Left hindlimb (tissue), 1 donor: ENCODE results near the gene ZBTB3.
"Not testable (repeated sequence)": the region's sequence is repeated elsewhere in the genome, so short reads cannot be mapped to it uniquely, and the experiment has no call there.

Source experiments
- DNase-seq: peaks from one replicate; pipeline ENCODE4 v3.0.0-alpha.2; 2018

ZBTB3 gene

GRCh38 chr11:62755086-62755615, 1.2 kb upstream of the ZBTB3 start:
- DNase-seq, result no peak

DNA sequence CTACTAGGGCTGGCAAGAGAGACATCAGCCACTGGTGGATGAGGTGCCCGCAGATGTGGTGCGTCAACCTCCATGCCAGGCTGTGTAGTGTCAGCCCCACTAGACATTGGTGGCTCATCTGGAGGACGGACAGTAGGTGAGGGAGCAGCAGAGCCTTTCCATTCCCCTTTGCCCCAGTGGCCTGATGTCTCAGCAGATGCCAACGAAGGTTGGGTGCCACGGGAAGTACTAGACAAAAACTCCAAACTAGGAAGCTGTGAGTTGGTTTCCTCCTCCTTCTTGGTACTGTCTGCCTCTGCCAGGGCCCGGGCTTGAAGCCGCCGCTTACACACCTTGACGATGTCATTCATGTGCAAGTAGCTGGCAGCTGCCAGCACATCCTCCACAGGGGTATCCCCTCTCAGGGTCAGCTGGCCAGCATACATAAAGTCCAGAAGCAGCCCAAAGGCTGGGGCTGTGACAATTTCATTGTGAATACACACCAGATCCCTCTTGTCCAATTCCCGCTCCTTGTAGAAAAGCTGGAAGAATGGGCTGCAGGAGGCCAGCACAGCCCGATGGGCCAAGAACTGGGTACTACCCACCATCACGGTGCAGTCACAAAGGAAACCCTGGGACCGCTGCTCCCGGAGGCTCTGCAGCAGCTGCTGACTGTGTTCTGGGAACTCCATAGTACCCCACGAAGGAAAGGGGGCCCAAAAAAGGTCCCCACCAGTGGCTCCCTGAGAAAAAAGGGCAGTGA, 795 bp downstream of the ZBTB3 start:
- DNase-seq, result no peak

GRCh38 chr11:62752177-62752785, 1.7 kb downstream of the ZBTB3 start:
- DNase-seq, result no peak

DNA sequence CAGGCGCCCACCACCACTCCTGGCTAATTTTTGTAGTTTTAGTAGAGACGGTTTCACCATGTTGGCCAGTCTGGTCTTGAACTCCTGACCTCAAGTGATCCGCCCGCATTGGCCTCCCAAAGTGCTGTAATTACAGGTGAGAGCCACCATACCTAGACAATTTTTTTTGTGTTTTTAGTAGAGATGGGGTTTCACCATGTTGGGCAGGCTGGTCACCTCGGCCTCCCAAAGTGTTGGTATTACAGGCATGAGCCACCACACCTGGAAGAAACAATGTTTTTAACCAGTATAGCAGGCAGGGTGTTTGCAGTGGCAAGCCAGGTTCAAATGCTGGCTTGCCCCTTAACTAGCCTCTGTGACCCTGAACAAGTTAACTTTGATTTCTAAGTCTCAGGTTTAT, 4.0 kb downstream of the ZBTB3 start:
- DNase-seq, result not testable (repeated sequence)

- no peak for DNase-seq
These were observed 6.3 kb downstream of the ZBTB3 start for GRCh38 chr11:62747475-62748160.

DNA sequence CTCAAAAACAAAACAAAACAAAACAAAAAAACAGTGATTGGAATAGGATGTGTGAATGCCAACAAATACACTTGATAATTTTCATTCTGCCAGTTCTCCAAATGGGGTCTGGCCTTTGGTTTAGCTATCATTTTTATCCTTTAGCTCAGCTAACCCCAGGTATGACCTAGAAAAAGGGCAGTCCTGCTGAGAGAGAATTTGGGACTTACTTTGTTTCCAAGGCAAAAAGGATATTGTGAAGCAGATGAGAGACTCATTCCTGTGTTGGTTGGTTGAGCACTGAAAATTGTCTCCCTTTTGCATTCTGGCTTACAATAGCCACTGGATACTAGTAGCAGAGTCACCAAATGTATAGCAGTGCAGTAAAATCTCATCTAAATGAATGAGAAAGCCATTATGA, 16.8 kb downstream of the ZBTB3 start:
- no peak for DNase-seq

DNA sequence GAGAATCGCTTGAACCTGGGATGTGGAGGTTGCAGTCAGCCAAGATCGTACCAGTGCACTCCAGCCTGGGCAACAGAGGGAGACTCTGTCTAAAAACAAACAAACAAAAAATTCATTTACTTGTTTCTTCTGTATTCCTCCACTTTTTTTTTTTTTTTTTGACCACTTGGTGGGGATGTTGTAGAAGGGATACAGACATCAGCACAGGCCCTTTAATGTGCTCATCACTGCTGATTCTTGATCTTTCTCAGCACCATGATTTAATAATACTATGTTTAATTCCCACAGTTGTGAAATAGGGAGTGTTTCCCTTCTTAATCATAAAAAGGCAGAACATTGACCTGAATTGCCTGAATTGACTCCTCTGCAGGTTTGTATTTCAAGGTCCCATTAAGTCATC, 21.1 kb downstream of the ZBTB3 start:
- DNase-seq, result no peak

- DNase-seq, result not testable (repeated sequence)
These were observed 23.9 kb downstream of the ZBTB3 start for GRCh38 chr11:62730076-62730475.

GRCh38 chr11:62728171-62728988, 25.6 kb downstream of the ZBTB3 start, which contains the start of gene TTC9C:
TSS of gene TTC9C (plus strand) at chr11:62728486. CDS start at chr11:62728849, 363 bp downstream.
- peak; percentile 91 for DNase-seq

DNA sequence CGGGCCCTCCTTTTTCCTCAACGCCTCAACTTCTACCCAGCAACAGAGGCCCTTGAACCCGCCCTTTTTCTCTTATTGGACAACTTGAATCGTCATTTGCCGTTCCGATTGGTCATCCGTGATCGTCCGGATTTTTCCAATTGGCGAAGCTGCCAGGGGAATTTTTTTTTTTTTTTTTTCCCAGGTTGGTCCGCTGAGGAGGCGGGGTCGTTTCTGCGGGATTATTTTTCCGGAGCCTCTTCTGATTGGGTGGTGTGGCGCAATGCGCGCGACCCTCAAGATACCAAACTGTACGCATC, 26.1 kb downstream of the ZBTB3 start:
- peak; percentile 93 for DNase-seq

DNA sequence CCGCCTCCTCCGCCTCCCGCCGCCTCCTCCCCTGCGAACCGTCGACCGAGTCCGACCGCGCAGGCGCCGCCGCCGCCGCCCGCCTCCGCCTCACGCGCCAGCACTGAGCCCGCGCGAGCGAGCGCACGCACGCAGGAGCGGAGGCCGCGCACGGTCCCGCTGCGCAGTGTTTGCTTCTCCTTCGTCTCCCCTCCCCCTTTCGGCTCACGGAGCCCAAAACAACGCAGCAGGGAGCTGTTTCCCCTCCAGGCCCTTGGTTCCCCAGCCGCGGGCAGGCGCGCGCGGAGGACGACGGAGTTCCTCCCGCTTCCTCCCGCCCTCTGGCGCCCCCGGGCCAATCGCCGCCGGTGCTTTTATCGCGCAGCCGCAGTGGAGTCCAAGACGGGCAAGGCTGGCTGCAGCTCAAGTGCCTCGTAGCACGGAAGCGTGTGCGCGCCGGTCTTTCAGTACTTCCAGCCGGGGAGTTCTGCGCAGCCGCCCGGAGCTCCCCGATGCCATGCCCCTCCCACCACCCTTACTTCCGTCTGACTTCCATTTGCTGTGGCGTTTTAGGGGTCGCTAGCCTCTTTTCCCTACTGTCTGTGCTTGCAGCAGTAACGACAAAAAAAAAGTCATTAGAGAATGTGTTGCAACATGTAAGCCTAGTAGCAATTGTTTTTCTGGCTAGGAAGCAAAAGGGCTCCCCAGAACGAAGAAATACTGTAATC, 26.6 kb downstream of the ZBTB3 start, which contains the start of gene HNRNPUL2:
Gene HNRNPUL2, minus strand, starts transcription at position 293 of the 707 bp plus-strand sequence. CDS start 301 bp downstream, outside the sequence.
- peak; percentile 99 for DNase-seq

GRCh38 chr11:62726915-62727164, 27.1 kb downstream of the ZBTB3 start:
- no peak for DNase-seq

DNA sequence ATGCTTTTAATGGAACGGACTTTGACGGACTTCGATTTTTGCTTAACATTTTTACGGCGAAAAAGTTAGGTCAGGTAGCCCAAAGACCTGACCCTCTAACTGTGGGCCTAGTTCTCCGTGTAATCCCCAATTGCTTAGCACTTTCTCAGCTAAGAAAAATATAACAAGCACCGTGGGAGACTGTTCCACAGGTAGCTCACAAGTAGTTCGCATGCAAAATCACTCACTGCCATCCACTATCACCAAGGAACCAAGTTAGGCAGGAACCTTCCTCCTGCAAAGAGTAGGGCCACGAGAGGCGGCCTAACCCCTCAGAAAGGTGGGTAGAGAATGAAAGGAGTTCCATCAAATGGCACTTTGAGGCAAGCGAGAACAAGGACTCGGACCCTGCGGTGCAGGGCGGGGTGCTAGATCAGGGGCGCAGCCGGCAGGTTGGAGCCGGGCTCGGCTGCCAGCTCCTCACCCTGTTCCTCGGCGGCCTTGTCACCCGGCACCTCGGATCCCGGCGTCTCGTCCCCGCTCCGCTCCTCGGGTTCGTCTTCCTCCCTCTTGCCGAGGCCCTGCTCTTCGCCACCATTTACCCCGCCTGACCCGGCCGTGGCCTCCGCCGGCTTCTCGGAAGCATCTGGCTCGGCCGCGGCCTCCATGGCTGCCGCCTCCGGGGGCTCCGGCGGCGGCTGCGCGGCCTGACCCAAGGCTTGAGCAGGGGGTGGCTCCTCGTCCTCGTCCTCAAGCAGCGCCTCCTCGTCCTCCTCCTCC, 27.6 kb downstream of the ZBTB3 start:
- DNase-seq, result no peak

- DNase-seq, result no peak
These were observed 28.3 kb downstream of the ZBTB3 start for GRCh38 chr11:62725646-62726045.

GRCh38 chr11:62724171-62724570, 29.8 kb downstream of the ZBTB3 start:
- DNase-seq, result no peak

GRCh38 chr11:62721994-62722393, 32.0 kb downstream of the ZBTB3 start:
- DNase-seq, result no peak

GRCh38 chr11:62719302-62719978, 34.5 kb downstream of the ZBTB3 start:
- DNase-seq, result no peak

GRCh38 chr11:62716816-62717215, 37.1 kb downstream of the ZBTB3 start:
- DNase-seq, result no peak

DNA sequence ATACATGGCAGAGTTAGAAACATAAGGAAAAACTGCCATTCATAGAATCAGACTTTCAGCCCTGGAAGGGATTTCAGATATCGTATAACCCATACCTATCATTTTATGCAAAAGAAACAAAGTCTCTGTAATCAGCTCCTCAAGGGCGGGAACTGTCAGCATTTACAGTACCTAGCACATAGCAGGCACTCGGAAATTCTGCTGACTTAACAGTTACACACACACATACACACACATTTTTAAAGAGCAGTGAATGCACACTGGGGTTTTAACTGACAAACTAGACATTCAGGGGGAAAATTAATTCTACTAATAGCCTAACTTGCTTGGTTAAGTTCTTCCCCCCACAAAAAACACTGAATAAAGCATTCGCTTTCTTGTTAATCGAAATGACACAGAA, 37.8 kb downstream of the ZBTB3 start:
- no peak for DNase-seq

GRCh38 chr11:62715150-62716130, 38.5 kb downstream of the ZBTB3 start:
- DNase-seq, result no peak
